Keratinocyte (primary cell): ENCODE results near the gene RBM18. TPM values are rescaled to one million over a fixed set of nuclear protein-coding genes. Genes with fewer than 3 reads are reported as not detected.

Source experiments
- DNase-seq: peaks from one replicate; pipeline ENCODE4 v3.0.0-alpha.2; 2011; ENCODE audit warnings: low read depth, missing footprints, low spot score
- FAIRE-seq: peaks from 2 replicates; lab custom pipeline; 2011; peaks lifted over from hg19 to GRCh38; lab: Jason Lieb, UNC
- H2AFZ ChIP-seq: 2 replicates; pipeline ENCODE4 v1.6.0; 2012; ENCODE audit warnings: low read length, control low read depth, inconsistent platforms; ENCODE audit not compliant: control insufficient read depth
- H3K27ac ChIP-seq: 2 replicates; pipeline ENCODE4 v1.5.1; 2011; ENCODE audit warnings: low read length; ENCODE audit not compliant: control insufficient read depth, insufficient read depth
- H3K27me3 ChIP-seq: 3 replicates; pipeline ENCODE4 v1.6.0; 2011; ENCODE audit warnings: low read length; ENCODE audit not compliant: control insufficient read depth, insufficient read depth; ENCODE audit errors: extremely low read depth
- H3K36me3 ChIP-seq, 2 experiments: 2 replicates in 1 of 2; 3 replicates in 1 of 2; pipeline ENCODE4 v1.5.1; 2011; ENCODE audit warnings: low read length in 2 of 2, mild to moderate bottlenecking in 1 of 2; ENCODE audit not compliant: control insufficient read depth in 2 of 2, insufficient read depth in 2 of 2; ENCODE audit errors: extremely low read depth in 1 of 2
- H3K4me1 ChIP-seq: 3 replicates; pipeline ENCODE4 v1.5.1; 2011; ENCODE audit warnings: low read length; ENCODE audit not compliant: control insufficient read depth, insufficient read depth; ENCODE audit errors: extremely low read depth
- H3K4me2 ChIP-seq: 3 replicates; pipeline ENCODE4 v1.6.0; 2011; ENCODE audit warnings: low read depth, low read length; ENCODE audit not compliant: control insufficient read depth, insufficient read depth; ENCODE audit errors: extremely low read depth
- H3K4me3 ChIP-seq, 3 experiments: fragments of 200-600 bp in 1 of 3; sonication (generic) in 1 of 3; 2 replicates in 2 of 3; 3 replicates in 1 of 3; pipeline ENCODE4 v1.5.1; 2011 to 2016; ENCODE audit warnings: low read length in 3 of 3, mild to moderate bottlenecking in 3 of 3, control low read depth in 2 of 3, inconsistent platforms in 1 of 3, low read depth in 1 of 3, mixed read lengths in 1 of 3, mixed run types in 1 of 3, moderate library complexity in 1 of 3; ENCODE audit not compliant: control insufficient read depth in 2 of 3, insufficient read depth in 2 of 3; ENCODE audit errors: extremely low read depth in 1 of 3
- H3K79me2 ChIP-seq: 2 replicates; pipeline ENCODE4 v1.6.0; 2012; ENCODE audit warnings: low read length; ENCODE audit not compliant: control insufficient read depth, insufficient read depth
- H3K9ac ChIP-seq: 3 replicates; pipeline ENCODE4 v1.6.0; 2011; ENCODE audit warnings: low read length; ENCODE audit not compliant: control insufficient read depth, insufficient read depth; ENCODE audit errors: extremely low read depth
- H3K9me1 ChIP-seq: 3 replicates; pipeline ENCODE4 v1.6.0; 2011; ENCODE audit warnings: low read length; ENCODE audit not compliant: control insufficient read depth, insufficient read depth; ENCODE audit errors: extremely low read depth
- H3K9me3 ChIP-seq: 2 replicates; pipeline ENCODE4 v1.5.1; 2012; ENCODE audit warnings: low read depth, low read length; ENCODE audit not compliant: control insufficient read depth
- H4K20me1 ChIP-seq: 3 replicates; pipeline ENCODE4 v1.6.0; 2011; ENCODE audit warnings: low read length; ENCODE audit not compliant: control insufficient read depth, insufficient read depth; ENCODE audit errors: extremely low read depth
- CTCF ChIP-seq, 3 experiments: IDR thresholded peaks in 1 of 3; conservative IDR thresholded peaks in 1 of 3; optimal IDR thresholded peaks in 1 of 3; 2 replicates in 2 of 3; 3 replicates in 1 of 3; pipeline versions ENCODE3 to v1.5.1; 2011; ENCODE audit warnings: low read length in 3 of 3, mild to moderate bottlenecking in 3 of 3, moderate library complexity in 2 of 3, control low read depth in 1 of 3, inconsistent platforms in 1 of 3; ENCODE audit not compliant: insufficient read depth in 2 of 3; ENCODE audit errors: extremely low read depth in 1 of 3
- EZH2 ChIP-seq: IDR thresholded peaks from one replicate; pipeline ENCODE4 v1.6.1; 2012; ENCODE audit warnings: inconsistent platforms, mild to moderate bottlenecking, low read length, moderate library complexity
- dilution Hi-C: fragments of 300-500 bp; cut with MboI; formaldehyde crosslinking; loops from one replicate; pipeline ENCODE4 v1.7.0; 2020; ENCODE audit warnings: low sequenced_read_pairs; ENCODE audit not compliant: extremely low pct_ligation_motif_present
- polyA plus RNA-seq, 5 experiments: library from polyadenylated mRNA; depleted of rRNA in 3 of 5; stranded (reverse) in 3 of 5; stranded (forward) in 1 of 5; unstranded in 1 of 5; fragments of >200 nt; gene quantifications; 1 replicate in 1 of 5; 2 replicates in 3 of 5; 3 replicates in 1 of 5; pipeline versions ENCODE4 v1.2.1 to v1.2.3, GENCODE V29; 2011 to 2012; ENCODE audit warnings: missing spikeins in 2 of 5, low read depth in 1 of 5, low replicate concordance in 1 of 5

The RBM18 gene
- polyA plus RNA-seq, 1 donor (not counting 4 experiments of a cell fraction or from before 2014, with no cell fraction given): 43.4 TPM

GRCh38 chr9:122192261-122192875 lies 72.3 kb downstream of the RBM18 start:
- Histone ChIP-seq H2AFZ (peak overlapping the region; percentile 0), H3K9me3 (no peaks in the 10 kb centered on the region), H3K9ac (no peak overlapping the region), H3K27me3 (peaks cover 3% of the 10 kb centered on the region), H3K27ac (no peak overlapping the region), H3K4me2 (no peak overlapping the region), H4K20me1 (no peaks in the 10 kb centered on the region), H3K4me3 (no peak overlapping the region), H3K9me1 (no peaks in the 10 kb centered on the region), H3K4me1 (peaks cover 9% of the 10 kb centered on the region), H3K79me2 (no peaks in the 10 kb centered on the region), H3K36me3 (no peaks in the 10 kb centered on the region)
- no peak for FAIRE-seq
- DNase-seq: no peak
- no peak for TF ChIP-seq CTCF (optimal IDR thresholded peaks at IDR 0.05 in 1 of 3, IDR thresholded peaks at IDR 0.05 in 1 of 3, conservative IDR thresholded peaks at IDR 0.05 in 1 of 3; ENCODE audit: extremely low read depth in 1 of 3, insufficient read depth in 2 of 3, low read length in 3 of 3)
- TF ChIP-seq EZH2: no peak
- dilution Hi-C loops: no loop called here

GRCh38 chr9:122191584-122191983 lies 73.1 kb downstream of the RBM18 start:
- Histone ChIP-seq H3K79me2 (no peaks in the 10 kb centered on the region), H3K4me3 (no peak overlapping the region), H3K4me1 (peaks cover 9% of the 10 kb centered on the region), H3K4me2 (peak overlapping the region; percentile 19), H3K9ac (no peak overlapping the region), H2AFZ (peak overlapping the region; percentile 16), H3K27ac (no peak overlapping the region), H3K36me3 (no peaks in the 10 kb centered on the region), H4K20me1 (no peaks in the 10 kb centered on the region), H3K9me3 (no peaks in the 10 kb centered on the region), H3K27me3 (no peaks in the 10 kb centered on the region), H3K9me1 (no peaks in the 10 kb centered on the region)
- TF ChIP-seq EZH2 (no peak), CTCF (optimal IDR thresholded peaks at IDR 0.05 in 1 of 3, IDR thresholded peaks at IDR 0.05 in 1 of 3, conservative IDR thresholded peaks at IDR 0.05 in 1 of 3; ENCODE audit: extremely low read depth in 1 of 3, insufficient read depth in 2 of 3, low read length in 3 of 3) (no peak)
- FAIRE-seq (no peak), DNase-seq (no peak)
- dilution Hi-C loops: no loop called here
